ENCODE measurements around the gene DUSP22.

The DUSP22 gene

GRCh38 chr6:286681-287488 is 5.4 kb upstream of the DUSP22 start:
- peak overlapping the region; percentile 77 for H3K4me2 ChIP-seq
- no peaks in the 10 kb centered on the region for H4K20me1 ChIP-seq
- 0 out of 2 replicates have a peak, but pooled peaks cover 3% of the 10 kb centered on the region for H3K9me3 ChIP-seq
- H3K36me3 ChIP-seq = no peaks in the 10 kb centered on the region
- peaks cover 43% of the 10 kb centered on the region for H3K4me1 ChIP-seq
- H3K9ac ChIP-seq = no peak overlapping the region
- 0 out of 2 replicates have a peak overlapping the region, but pooled peaks have one; percentile 0 for H3K27ac ChIP-seq
- H3K4me3 ChIP-seq = no peak overlapping the region
- TF ChIP-seq Cebpa-rat (IDR thresholded peaks at IDR 0.05) = no peak
- H3K27me3 ChIP-seq = no peaks in the 10 kb centered on the region

- H3K9ac ChIP-seq = no peak overlapping the region
- TF ChIP-seq Cebpa-rat (IDR thresholded peaks at IDR 0.05) = no peak
- 0 out of 2 replicates have a peak, but pooled peaks cover 3% of the 10 kb centered on the region for H3K9me3 ChIP-seq
- no peaks in the 10 kb centered on the region for H4K20me1 ChIP-seq
- 0 out of 2 replicates have a peak overlapping the region, but pooled peaks have one; percentile 0 for H3K27ac ChIP-seq
- no peaks in the 10 kb centered on the region for H3K27me3 ChIP-seq
- H3K4me3 ChIP-seq = no peak overlapping the region
- H3K4me2 ChIP-seq = peak overlapping the region; percentile 77
- no peaks in the 10 kb centered on the region for H3K36me3 ChIP-seq
- H3K4me1 ChIP-seq = peaks cover 43% of the 10 kb centered on the region
These were observed 4.8 kb upstream of the DUSP22 start for GRCh38 chr6:287489-287860.

GRCh38 chr6:288866-289265 is 3.4 kb upstream of the DUSP22 start:
- Histone ChIP-seq H3K4me1 (peaks cover 49% of the 10 kb centered on the region), H3K27me3 (no peaks in the 10 kb centered on the region), H4K20me1 (no peaks in the 10 kb centered on the region), H3K36me3 (no peaks in the 10 kb centered on the region), H3K4me2 (no peak overlapping the region), H3K4me3 (no peak overlapping the region), H3K9ac (no peak overlapping the region), H3K27ac (no peak overlapping the region), H3K9me3 (no peaks in the 10 kb centered on the region)
- TF ChIP-seq Cebpa-rat (IDR thresholded peaks at IDR 0.05) = no peak

- no peak for TF ChIP-seq Cebpa-rat (IDR thresholded peaks at IDR 0.05)
- Histone ChIP-seq H3K4me3 (no peak overlapping the region), H4K20me1 (no peaks in the 10 kb centered on the region), H3K4me2 (peak overlapping the region; percentile 79), H3K9me3 (no peaks in the 10 kb centered on the region; the same call in 1 of the 2 replicates), H3K36me3 (no peaks in the 10 kb centered on the region), H3K9ac (no peak overlapping the region), H3K27ac (no peak overlapping the region), H3K4me1 (peaks cover 63% of the 10 kb centered on the region), H3K27me3 (no peaks in the 10 kb centered on the region)
These were observed 2.0 kb upstream of the DUSP22 start for GRCh38 chr6:290111-290922.

GRCh38 chr6:291204-291696 is 1.0 kb upstream of the DUSP22 start:
- Histone ChIP-seq H3K9me3 (no peaks in the 10 kb centered on the region; the same call in 1 of the 2 replicates), H3K4me2 (peak overlapping the region; percentile 79), H3K4me1 (peaks cover 66% of the 10 kb centered on the region), H3K4me3 (peak overlapping the region; percentile 74), H3K27ac (peak overlapping the region; percentile 81), H3K36me3 (no peaks in the 10 kb centered on the region), H3K9ac (peak overlapping the region; percentile 84), H3K27me3 (no peaks in the 10 kb centered on the region), H4K20me1 (no peaks in the 10 kb centered on the region)
- TF ChIP-seq Cebpa-rat (IDR thresholded peaks at IDR 0.05) = no peak

- H3K27ac ChIP-seq = peak overlapping the region; percentile 81
- H3K9me3 ChIP-seq = no peaks in the 10 kb centered on the region; the same call in 1 of the 2 replicates
- peak overlapping the region; percentile 84 for H3K9ac ChIP-seq
- TF ChIP-seq Cebpa-rat (IDR thresholded peaks at IDR 0.05) = no peak
- no peaks in the 10 kb centered on the region for H3K36me3 ChIP-seq
- peaks cover 66% of the 10 kb centered on the region for H3K4me1 ChIP-seq
- H3K4me2 ChIP-seq = peak overlapping the region; percentile 79
- peak overlapping the region; percentile 74 for H3K4me3 ChIP-seq
- no peaks in the 10 kb centered on the region for H3K27me3 ChIP-seq
- no peaks in the 10 kb centered on the region for H4K20me1 ChIP-seq
These were observed 362 bp downstream of the DUSP22 start for GRCh38 chr6:292506-293192.

GRCh38 chr6:293193-294174 is 1.2 kb downstream of the DUSP22 start:
- H3K27me3 ChIP-seq = no peaks in the 10 kb centered on the region
- H3K4me1 ChIP-seq = peaks cover 68% of the 10 kb centered on the region
- H3K4me3 ChIP-seq = peak overlapping the region; percentile 74
- peak overlapping the region; percentile 84 for H3K9ac ChIP-seq
- no peaks in the 10 kb centered on the region; the same call in 1 of the 2 replicates for H3K9me3 ChIP-seq
- peak overlapping the region; percentile 79 for H3K4me2 ChIP-seq
- peak overlapping the region; percentile 81 for H3K27ac ChIP-seq
- H3K36me3 ChIP-seq = no peaks in the 10 kb centered on the region
- TF ChIP-seq Cebpa-rat (IDR thresholded peaks at IDR 0.05) = no peak
- H4K20me1 ChIP-seq = no peaks in the 10 kb centered on the region

- Histone ChIP-seq H3K4me2 (peak overlapping the region; percentile 79), H3K9ac (no peak overlapping the region), H3K4me1 (peaks cover 82% of the 10 kb centered on the region), H4K20me1 (no peaks in the 10 kb centered on the region), H3K27me3 (no peaks in the 10 kb centered on the region), H3K4me3 (no peak overlapping the region), H3K27ac (peak overlapping the region; percentile 73; the same call in 1 of the 2 replicates), H3K36me3 (0 out of 2 replicates have a peak, but pooled peaks cover under 1% of the 10 kb centered on the region), H3K9me3 (no peaks in the 10 kb centered on the region; the same call in 1 of the 2 replicates)
- TF ChIP-seq Cebpa-rat (IDR thresholded peaks at IDR 0.05) = no peak
These were observed 2.6 kb downstream of the DUSP22 start for GRCh38 chr6:294656-295565.

Measured in BLaER1 (cell line).